Measurements from ENCODE around the gene NLRP8. TPM values are rescaled to one million over a fixed set of nuclear protein-coding genes. Genes with fewer than 3 reads are reported as not detected.
"Not testable (repeated sequence)": the region's sequence is repeated elsewhere in the genome, so short reads cannot be mapped to it uniquely, and the experiment has no call there.

The NLRP8 gene
- total RNA-seq, 1 donor from 2014 or later = not detected

DNA sequence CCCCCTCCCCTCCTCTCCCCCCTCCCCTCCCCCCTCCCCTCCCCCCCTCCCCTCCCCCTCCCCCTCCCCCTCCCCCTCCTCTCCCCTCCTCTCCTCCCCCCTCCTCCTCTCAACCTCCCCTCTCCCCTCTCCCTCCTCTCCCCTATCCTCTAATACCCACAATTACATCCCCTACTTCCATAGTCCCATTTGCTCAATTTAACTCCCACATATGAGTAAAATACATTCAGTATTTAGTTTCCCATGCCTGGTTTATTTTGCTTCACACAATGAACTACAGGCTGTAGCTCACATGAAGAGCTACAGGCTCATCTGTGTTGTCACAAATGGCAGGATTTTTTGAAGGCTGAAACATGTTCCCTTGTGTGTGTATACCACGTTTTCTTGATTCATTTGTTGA lies 45.9 kb downstream of the NLRP8 start:
- H3K4me3 ChIP-seq (ENCODE audit: low read depth, low read length) = no peak overlapping the region
- TF ChIP-seq, protein P1, sequence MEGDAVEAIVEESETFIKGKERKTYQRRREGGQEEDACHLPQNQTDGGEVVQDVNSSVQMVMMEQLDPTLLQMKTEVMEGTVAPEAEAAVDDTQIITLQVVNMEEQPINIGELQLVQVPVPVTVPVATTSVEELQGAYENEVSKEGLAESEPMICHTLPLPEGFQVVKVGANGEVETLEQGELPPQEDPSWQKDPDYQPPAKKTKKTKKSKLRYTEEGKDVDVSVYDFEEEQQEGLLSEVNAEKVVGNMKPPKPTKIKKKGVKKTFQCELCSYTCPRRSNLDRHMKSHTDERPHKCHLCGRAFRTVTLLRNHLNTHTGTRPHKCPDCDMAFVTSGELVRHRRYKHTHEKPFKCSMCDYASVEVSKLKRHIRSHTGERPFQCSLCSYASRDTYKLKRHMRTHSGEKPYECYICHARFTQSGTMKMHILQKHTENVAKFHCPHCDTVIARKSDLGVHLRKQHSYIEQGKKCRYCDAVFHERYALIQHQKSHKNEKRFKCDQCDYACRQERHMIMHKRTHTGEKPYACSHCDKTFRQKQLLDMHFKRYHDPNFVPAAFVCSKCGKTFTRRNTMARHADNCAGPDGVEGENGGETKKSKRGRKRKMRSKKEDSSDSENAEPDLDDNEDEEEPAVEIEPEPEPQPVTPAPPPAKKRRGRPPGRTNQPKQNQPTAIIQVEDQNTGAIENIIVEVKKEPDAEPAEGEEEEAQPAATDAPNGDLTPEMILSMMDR (conservative IDR thresholded peaks at IDR 0.05; ENCODE audit: low read depth, low read length) = no peak
- DNase-seq (ENCODE audit: low read depth) = no peak

DNA sequence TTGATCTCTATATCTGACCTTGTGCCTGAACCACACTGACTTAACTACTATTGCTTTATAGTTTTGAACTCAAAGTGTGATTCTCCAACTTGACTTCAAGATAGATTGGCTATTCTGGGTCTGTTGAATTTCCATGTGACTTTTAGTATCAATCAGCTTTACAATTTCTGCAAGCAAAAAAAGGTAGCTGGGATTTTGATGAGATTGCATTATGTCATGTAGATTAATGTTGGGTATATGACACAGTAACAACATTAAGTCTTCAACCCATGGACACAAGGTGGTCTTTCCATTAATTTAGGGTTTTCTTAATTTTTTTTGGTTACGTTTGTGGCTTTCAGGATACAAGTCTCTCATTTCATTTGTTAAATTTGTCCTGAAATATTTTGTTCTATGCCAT lies 67.1 kb downstream of the NLRP8 start:
- no peak for DNase-seq (ENCODE audit: low read depth)
- TF ChIP-seq, protein P1 (conservative IDR thresholded peaks at IDR 0.05; ENCODE audit: low read depth, low read length) = no peak
- H3K4me3 ChIP-seq (ENCODE audit: low read depth, low read length) = no peak overlapping the region

- TF ChIP-seq, protein P1 (conservative IDR thresholded peaks at IDR 0.05; ENCODE audit: low read depth, low read length) = no peak
- no peak for DNase-seq (ENCODE audit: low read depth)
- H3K4me3 ChIP-seq (ENCODE audit: low read depth, low read length) = no peak overlapping the region
Observed at GRCh38 chr19:56015756-56016155, 68.1 kb downstream of the NLRP8 start.

- DNase-seq (ENCODE audit: low read depth); H3K4me3 ChIP-seq (ENCODE audit: low read depth, low read length): not testable (repeated sequence)
Observed at GRCh38 chr19:56019325-56019724, 71.7 kb downstream of the NLRP8 start.

- DNase-seq (ENCODE audit: low read depth); H3K4me3 ChIP-seq (ENCODE audit: low read depth, low read length): not testable (repeated sequence)
Observed at GRCh38 chr19:56020355-56020975, 72.8 kb downstream of the NLRP8 start.

GRCh38 chr19:56026769-56027168 lies 79.1 kb downstream of the NLRP8 start:
- TF ChIP-seq, protein P1 (conservative IDR thresholded peaks at IDR 0.05; ENCODE audit: low read depth, low read length) = no peak
- DNase-seq (ENCODE audit: low read depth) = no peak
- H3K4me3 ChIP-seq (ENCODE audit: low read depth, low read length) = no peak overlapping the region

Other genes with a start within 250 kb of the NLRP8 start
- not detected in 2 replicates for gene NLRP9, start 209.4 kb upstream of the NLRP8 start, total RNA-seq
- not detected in 2 replicates for gene RFPL4A, start 188.7 kb upstream of the NLRP8 start, total RNA-seq
- gene RFPL4AL1, start 178.7 kb upstream of the NLRP8 start, total RNA-seq = not detected in 2 replicates
- gene NLRP11, start 115.8 kb upstream of the NLRP8 start, total RNA-seq = not detected in 2 replicates
- not detected in 2 replicates for gene NLRP4, start 111.3 kb upstream of the NLRP8 start, total RNA-seq
- not detected in 2 replicates for gene NLRP13, start 15.5 kb upstream of the NLRP8 start, total RNA-seq
- not detected in 2 replicates for gene NLRP5, start 38.9 kb downstream of the NLRP8 start, total RNA-seq
- gene ZNF787, start 173.5 kb downstream of the NLRP8 start, total RNA-seq = 19.6 and 23.4 TPM in 2 replicates
- 32.5 and 40.2 TPM in 2 replicates for gene ZNF444, start 193.5 kb downstream of the NLRP8 start, total RNA-seq
- not detected in 2 replicates for gene GALP, start 228.2 kb downstream of the NLRP8 start, total RNA-seq
- gene ZSCAN5B, start 250.0 kb downstream of the NLRP8 start, total RNA-seq = not detected in 2 replicates